NK-92 (cell line): Measurements from ENCODE around the gene SMAD2.
"Not testable (repeated sequence)": the region's sequence is repeated elsewhere in the genome, so short reads cannot be mapped to it uniquely, and the experiment has no call there.

ENCODE experiments used
- DNase-seq: peaks from one replicate; lab custom pipeline; 2025; ENCODE audit not compliant: unreplicated experiment; lab: John Stamatoyannopoulos, UW

SMAD2 gene

DNA sequence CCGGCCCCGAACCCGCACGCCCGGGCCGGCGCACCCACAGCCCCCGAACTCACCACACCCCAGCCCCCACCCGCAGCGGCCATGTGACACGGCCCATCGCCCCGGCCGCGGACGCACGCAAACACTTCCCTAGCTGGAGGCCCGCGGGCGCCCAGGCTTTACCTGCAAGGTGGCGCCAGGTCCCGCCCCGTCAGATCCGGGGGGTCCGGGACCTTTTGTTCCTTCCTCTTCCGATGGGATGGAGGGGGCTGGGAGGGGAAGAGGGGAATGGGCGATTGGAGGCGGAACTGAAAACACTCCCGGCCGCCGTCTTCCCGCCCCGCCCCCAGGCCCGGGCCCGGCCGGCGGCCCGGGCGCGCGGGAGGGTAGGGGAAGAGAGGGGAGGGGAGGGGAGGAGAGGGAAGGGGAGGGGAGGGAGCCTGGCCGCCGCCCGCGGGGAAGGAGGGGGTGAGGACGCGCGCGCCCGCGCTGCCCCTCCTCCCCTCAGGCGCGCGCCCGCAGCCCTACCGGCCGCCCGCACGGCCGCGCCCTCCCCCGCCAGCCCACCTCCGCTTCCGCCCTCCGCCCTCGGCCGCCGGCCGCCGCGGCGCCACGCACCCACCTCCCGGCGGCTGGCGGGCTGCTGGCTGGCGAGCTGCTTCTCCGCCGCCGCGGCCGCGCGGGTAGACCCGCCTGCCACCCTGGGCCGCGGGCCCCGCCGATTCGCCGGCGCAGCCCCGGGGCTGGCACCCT, at the start of gene SMAD2:
Gene SMAD2 (minus strand): TSS at position 461 of the 732 bp plus-strand sequence. CDS start 33,903 bp downstream, outside the sequence.
- peak; percentile 39 for DNase-seq

DNA sequence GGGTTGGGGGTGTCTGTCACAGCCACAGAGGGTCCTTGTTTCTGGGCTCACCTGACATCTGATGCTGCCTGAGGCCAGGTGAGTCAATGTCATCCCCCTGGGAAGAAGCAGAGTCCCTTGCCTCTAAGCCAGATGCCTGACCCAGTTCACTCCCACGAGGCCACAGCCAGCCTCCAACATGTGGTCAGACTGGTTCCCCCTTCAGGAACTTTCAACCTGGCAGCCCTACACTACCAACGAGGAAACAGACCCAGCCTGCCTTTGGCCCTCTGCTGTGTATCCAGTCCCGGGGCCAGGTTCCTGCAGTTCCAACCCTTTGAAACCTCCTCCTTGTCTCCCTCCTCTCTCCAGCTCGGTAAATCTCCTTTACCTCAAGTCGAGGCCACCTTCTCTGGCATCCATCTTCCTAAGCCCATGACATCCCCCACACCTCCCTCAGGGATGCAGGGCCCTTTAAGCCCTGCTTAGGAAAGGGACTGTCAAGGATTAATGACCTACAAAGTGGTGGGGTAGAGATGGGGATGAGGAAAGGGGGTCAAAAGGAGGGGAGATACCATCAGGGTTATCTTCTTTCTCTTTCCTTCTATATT, 49.2 kb upstream of the SMAD2 start:
- DNase-seq = no peak

- no peak for DNase-seq
Observed at GRCh38 chr18:47978603-47979002, 48.1 kb upstream of the SMAD2 start.

GRCh38 chr18:47978141-47978540, 47.7 kb upstream of the SMAD2 start:
- DNase-seq = no peak

GRCh38 chr18:47975701-47976100, 45.2 kb upstream of the SMAD2 start:
- DNase-seq = no peak

GRCh38 chr18:47975105-47975504, 44.6 kb upstream of the SMAD2 start:
- DNase-seq = no peak

DNA sequence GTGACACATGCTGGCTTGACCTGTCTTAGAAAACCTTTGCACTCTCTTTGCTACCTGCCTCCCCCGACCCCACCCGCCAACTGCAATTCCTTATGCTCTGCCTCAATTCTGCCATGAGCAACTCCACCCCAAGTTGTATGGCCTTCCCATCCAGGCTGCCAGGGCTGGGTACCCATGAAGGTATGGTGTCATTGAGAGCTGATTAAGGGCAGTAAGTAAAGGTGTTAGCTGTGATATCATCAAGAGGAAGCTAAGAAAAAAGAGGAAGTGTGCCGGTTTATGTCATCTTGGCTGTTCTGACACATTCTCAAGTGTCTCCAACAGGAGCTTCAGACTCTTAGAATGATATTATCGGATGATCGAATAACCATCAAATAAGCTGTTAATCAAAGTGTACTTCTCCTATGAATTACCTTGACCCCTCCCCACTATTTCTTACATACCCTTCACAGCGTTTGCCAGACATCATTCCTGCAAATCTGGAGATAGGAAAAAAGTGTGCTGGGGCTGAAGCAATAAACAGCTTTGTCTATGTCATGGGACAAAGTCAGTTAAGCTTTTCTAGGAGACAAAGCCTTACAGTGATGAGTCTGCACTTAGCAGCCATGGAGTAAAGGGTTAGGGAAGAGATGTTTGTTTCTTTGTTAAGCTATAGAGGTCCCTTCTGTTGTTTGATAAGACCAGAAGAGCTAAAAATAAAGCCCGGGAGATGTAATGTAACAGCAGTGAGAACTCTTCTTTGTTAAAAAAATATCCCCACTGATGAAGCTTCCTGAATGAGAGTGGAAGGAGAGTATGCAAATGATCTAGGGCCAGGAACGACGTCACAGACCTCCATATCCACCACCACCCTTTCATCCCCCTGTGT, 40.4 kb upstream of the SMAD2 start:
- DNase-seq = no peak

DNA sequence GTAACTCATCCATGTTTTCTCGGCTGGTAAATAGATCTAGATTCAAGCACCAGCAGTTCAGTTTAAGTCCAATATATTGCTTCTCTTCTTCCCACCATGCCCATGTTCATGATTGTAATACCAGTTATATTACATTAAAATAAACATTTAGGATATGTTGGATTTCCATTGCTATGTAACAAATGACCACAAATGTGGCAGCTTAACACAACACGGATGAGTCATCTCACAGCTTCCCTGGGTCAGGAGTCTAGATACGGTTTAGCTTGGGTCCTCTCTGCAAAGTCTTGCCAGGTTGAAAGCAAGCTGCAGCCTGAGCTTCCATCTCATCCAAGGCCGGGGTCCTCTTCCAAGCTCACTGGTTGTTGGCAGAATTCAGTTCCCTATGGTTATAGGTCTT, 39.4 kb upstream of the SMAD2 start:
- DNase-seq = no peak

GRCh38 chr18:47968721-47969120, 38.3 kb upstream of the SMAD2 start:
- DNase-seq = no peak

GRCh38 chr18:47968006-47968676, 37.7 kb upstream of the SMAD2 start:
- DNase-seq = no peak

DNA sequence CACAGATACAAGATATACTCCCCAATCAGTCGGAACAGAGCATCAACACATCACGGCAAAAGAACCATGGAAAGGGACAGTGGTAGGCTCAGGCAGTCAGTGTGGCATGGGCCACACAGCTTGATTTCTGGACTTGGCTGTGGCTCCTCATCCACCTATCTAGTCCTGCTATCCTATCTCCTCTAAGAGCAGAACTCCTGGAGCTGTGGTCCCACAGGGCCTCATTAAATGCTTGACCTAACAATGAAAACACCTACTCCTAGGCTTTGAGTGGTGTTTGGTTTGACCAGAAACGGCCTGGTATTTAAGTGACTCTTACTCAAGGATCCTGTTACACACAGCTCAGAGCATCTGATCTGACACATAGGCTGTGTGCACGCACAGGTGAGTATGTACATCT, 33.6 kb upstream of the SMAD2 start:
- no peak for DNase-seq

DNA sequence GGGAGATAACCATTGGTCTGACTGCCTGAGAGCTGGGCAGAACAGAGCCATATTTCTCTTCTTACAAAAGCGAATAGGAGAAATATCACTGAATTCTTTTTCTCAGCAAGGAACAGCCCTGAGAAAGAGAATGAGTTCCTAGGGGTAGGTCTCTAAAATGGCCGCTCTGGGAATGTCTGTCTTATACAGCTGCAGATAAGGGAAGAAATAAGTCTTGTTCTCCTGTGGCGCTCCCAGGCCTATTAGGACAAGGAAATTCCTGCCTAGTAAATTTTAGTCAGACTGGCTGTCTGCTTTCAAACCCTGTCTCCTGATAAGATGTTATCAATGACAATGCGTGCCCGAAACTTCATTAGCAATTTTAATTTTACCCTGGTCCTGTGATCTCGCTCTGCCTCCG, 30.5 kb upstream of the SMAD2 start:
- not testable (repeated sequence) for DNase-seq

- no peak for DNase-seq
Observed at GRCh38 chr18:47953471-47953931, 23.0 kb upstream of the SMAD2 start.

GRCh38 chr18:47950511-47950910, 20.1 kb upstream of the SMAD2 start:
- no peak for DNase-seq

DNA sequence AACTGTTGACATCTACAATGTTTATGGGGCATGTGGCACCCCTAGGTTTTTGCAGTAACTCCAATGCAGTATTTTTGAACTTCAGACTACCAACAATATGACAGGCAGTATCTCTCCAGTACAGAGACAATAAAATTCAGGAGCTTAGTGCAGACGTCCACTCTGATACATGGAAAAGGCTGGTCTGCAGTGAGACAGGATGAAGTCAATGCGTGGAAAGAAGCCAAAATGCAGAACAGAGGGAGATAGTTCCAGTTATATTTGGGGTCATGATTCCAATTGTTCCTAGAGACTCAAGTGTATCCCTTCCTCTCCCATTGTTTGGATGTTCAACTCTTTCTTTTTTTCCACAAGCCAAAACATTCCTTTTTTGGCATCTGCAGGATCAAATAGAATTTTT, 18.7 kb upstream of the SMAD2 start:
- no peak for DNase-seq

DNA sequence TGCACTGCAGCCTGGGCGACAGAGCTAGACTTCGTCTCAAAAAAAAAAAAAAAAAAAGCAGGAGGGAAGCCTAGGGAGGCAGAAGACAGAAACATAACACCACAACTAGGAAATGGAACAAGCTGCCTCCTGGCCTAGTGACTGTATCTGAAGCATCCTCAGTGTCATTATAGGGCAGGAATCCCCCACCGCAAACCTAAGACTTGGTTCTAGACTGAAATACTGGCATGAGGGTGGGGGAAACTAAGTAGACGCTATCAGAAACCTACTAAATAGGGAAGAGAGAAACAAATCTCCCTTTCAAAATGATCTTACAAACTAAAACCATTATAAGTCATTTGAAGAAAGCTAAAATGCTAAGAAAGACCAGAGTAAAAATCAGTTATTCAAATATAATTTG, 16.4 kb upstream of the SMAD2 start:
- no peak for DNase-seq

DNA sequence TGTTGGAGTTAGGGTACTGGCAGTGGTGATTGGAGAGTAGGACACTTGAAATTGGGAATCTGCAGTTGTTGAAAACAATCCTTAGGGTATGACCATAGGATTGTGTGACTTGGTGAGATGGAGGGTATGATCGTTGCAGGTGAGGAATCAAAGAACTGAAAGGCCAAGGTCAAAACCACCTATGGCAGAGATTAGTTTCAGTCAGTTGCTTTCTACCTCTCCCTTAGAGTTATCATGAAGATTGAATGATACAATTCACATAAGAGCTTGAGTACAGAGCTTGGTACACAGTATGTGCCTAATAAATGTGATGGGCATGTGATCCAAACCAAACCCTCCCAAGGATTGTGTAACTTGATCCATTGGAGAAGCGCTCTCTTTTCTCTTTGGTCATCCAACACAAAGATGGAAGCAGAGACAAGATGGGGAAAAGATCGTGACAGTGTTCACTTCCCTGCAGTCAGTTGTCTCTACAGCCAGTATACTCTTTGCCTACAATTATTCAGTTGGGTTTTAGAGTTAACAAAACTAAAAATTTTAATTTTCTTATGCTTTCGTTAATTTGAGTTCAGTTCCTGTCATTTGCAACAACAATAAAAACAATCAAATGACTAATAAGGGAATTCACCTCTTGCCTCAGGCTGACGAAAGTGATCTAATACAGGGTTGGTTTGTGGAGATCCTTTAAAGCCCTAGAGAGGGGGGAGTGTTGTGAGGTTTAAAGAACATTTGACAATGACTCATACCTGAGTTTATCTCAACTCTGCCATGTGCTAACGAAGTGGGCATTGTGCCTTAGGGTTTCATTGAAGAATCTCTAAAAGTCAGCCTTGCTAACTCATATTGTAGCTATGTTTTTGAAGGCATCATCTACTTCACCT, 14.8 kb upstream of the SMAD2 start:
- DNase-seq = no peak

DNA sequence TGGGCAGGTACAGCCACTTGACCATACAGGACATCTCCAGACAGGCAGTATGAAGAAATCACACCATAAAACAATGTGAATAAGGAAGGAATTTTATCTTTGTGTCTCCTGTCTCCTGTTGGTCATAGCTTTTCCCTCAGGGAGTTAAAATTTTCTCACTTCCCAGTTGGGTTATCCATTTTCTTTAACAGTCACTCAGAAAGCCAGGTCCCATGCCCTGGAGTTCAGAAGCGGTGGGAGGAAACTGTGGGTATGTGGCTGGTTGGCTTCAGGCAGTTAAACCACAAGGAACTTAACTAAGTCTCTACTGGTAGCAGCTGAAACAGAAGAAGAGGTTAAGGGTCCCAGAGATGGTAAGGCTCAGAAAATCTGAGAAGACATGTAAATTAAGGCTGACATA, 6.5 kb upstream of the SMAD2 start:
- no peak for DNase-seq

DNA sequence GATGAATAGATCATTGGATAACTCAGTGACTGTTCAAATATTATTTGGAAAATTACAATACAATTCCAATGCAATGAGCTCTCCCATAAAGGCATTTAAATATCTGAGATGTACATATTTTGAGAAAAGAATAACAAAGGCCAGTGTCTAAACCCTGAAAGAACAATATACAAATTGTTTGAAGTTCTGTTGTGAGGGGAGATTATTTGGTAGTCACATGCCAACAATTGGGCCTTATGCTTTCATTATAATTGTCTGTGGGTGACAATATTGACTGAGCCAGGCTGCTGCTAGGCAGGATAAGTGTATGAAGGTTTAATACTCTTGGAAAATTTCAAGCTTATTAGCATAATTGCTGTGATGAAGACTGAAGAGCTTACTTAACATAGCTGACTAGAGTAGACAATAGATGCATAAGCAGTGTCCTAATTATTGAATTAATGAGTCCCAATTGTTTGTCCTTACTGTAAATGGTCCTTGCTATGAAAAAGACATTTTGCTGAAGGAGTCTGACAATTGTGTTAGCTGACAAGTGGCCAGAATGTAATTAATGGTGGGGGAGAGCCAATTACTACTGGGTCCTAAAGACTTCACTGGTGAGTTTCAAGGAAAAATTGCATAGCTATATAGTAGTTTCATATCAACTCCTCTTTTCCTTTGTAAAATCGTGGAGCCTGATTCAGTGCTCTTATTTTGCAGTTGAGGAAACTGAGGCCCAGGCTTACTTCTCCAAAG, 5.0 kb upstream of the SMAD2 start:
- no peak for DNase-seq

DNA sequence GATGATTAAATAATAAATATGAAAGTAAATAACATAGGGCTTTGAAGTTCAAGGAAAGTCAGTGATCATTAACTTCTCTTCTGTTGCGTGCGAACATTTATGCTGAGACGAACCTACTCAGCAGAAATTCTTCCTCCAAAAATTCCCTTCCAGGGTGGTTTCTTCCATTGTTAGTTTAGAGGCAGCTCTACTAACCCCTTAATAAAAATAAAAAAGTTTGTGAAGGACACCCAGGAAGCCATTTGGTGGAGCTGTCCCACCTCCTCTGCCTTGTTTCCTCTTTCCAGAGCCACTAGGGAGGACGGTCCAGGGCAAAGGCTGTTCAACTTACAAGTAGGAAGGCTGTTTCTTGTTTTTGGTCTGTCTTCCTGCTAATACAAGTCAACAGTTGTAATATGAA, 2.1 kb upstream of the SMAD2 start:
- DNase-seq = no peak
